T-helper 9 cell (primary cell): ENCODE results near the gene RBFOX1.

Source experiments
- DNase-seq: peaks from one replicate; pipeline ENCODE4 v3.0.0-alpha.2; 2020

Gene RBFOX1

GRCh38 chr16:7376227-7376626 is 43.6 kb downstream of the RBFOX1 start:
- no peak for DNase-seq

- DNase-seq: no peak
Observed at GRCh38 chr16:7377231-7377630, 44.6 kb downstream of the RBFOX1 start.

- no peak for DNase-seq
Observed at GRCh38 chr16:7378024-7378695, 45.5 kb downstream of the RBFOX1 start.

- no peak for DNase-seq
Observed at GRCh38 chr16:7380441-7380840, 47.8 kb downstream of the RBFOX1 start.

GRCh38 chr16:7380911-7381310 is 48.3 kb downstream of the RBFOX1 start:
- no peak for DNase-seq

- DNase-seq: no peak
Observed at GRCh38 chr16:7381671-7382070, 49.0 kb downstream of the RBFOX1 start.

GRCh38 chr16:7382521-7382920 is 49.9 kb downstream of the RBFOX1 start:
- no peak for DNase-seq

- no peak for DNase-seq
Observed at GRCh38 chr16:7390974-7391373, 58.3 kb downstream of the RBFOX1 start.

GRCh38 chr16:7391694-7392093 is 59.0 kb downstream of the RBFOX1 start:
- no peak for DNase-seq

- no peak for DNase-seq
Observed at GRCh38 chr16:7392206-7392605, 59.6 kb downstream of the RBFOX1 start.

- no peak for DNase-seq
Observed at GRCh38 chr16:7393680-7394079, 61.0 kb downstream of the RBFOX1 start.

GRCh38 chr16:7394720-7395336 is 62.2 kb downstream of the RBFOX1 start:
- DNase-seq: no peak

- no peak for DNase-seq
Observed at GRCh38 chr16:7397901-7398300, 65.3 kb downstream of the RBFOX1 start.

- DNase-seq: no peak
Observed at GRCh38 chr16:7398536-7398935, 65.9 kb downstream of the RBFOX1 start.

- DNase-seq: no peak
Observed at GRCh38 chr16:7399296-7399695, 66.7 kb downstream of the RBFOX1 start.

- no peak for DNase-seq
Observed at GRCh38 chr16:7400117-7400890, 67.7 kb downstream of the RBFOX1 start.

GRCh38 chr16:7404217-7404616 is 71.6 kb downstream of the RBFOX1 start:
- DNase-seq: no peak

GRCh38 chr16:7405166-7405565 is 72.5 kb downstream of the RBFOX1 start:
- no peak for DNase-seq

GRCh38 chr16:7408700-7409365 is 76.2 kb downstream of the RBFOX1 start:
- no peak for DNase-seq

GRCh38 chr16:7419441-7419840 is 86.8 kb downstream of the RBFOX1 start:
- no peak for DNase-seq

- no peak for DNase-seq
Observed at GRCh38 chr16:7420079-7420478, 87.4 kb downstream of the RBFOX1 start.

- no peak for DNase-seq
Observed at GRCh38 chr16:7420843-7421242, 88.2 kb downstream of the RBFOX1 start.

GRCh38 chr16:7421578-7421977 is 88.9 kb downstream of the RBFOX1 start:
- no peak for DNase-seq
